IPS-18a (cell line): ENCODE measurements around the gene SLC17A6.

ENCODE experiments used
- H3K27ac ChIP-seq: one replicate; pipeline ENCODE4 v1.5.1; 2013; ENCODE audit warnings: low read length
- H3K27me3 ChIP-seq: one replicate; pipeline ENCODE4 v1.6.1; 2013; ENCODE audit warnings: mild to moderate bottlenecking, low read length; ENCODE audit not compliant: control insufficient read depth, insufficient read depth
- H3K36me3 ChIP-seq: one replicate; pipeline ENCODE4 v1.6.1; 2013; ENCODE audit warnings: low read depth, low read length; ENCODE audit not compliant: control insufficient read depth
- H3K4me1 ChIP-seq: one replicate; pipeline ENCODE4 v1.6.1; 2013; ENCODE audit warnings: low read depth, low read length; ENCODE audit not compliant: control insufficient read depth
- H3K4me3 ChIP-seq: one replicate; pipeline ENCODE4 v1.5.1; 2013; ENCODE audit warnings: low read length
- H3K9ac ChIP-seq: one replicate; pipeline ENCODE4 v1.6.1; 2013; ENCODE audit warnings: mild to moderate bottlenecking, low read length, moderate library complexity
- H3K9me3 ChIP-seq: one replicate; pipeline ENCODE4 v1.6.1; 2013; ENCODE audit warnings: low read depth, low read length; ENCODE audit not compliant: control insufficient read depth

The SLC17A6 gene

GRCh38 chr11:22337596-22338485 is at the start of gene SLC17A6:
Gene SLC17A6 (plus strand): TSS chr11:22338381. CDS start chr11:22338534, 153 bp downstream.
- H3K27ac ChIP-seq, result no peak within 1 kb of the TSS
- no peaks in the 10 kb centered on the region for H3K36me3 ChIP-seq
- peaks cover 36% of the 10 kb centered on the region for H3K4me1 ChIP-seq
- H3K27me3 ChIP-seq, result peaks cover 56% of the 10 kb centered on the region
- H3K4me3 ChIP-seq, result peak within 1 kb of the TSS; percentile 37
- H3K9ac ChIP-seq, result no peak within 1 kb of the TSS
- H3K9me3 ChIP-seq, result no peaks in the 10 kb centered on the region

- Histone ChIP-seq H3K36me3 (no peaks in the 10 kb centered on the region), H3K4me1 (no peaks in the 10 kb centered on the region), H3K27ac (no peak overlapping the region), H3K27me3 (no peaks in the 10 kb centered on the region), H3K9me3 (no peaks in the 10 kb centered on the region), H3K4me3 (no peak overlapping the region), H3K9ac (no peak overlapping the region)
Observed at GRCh38 chr11:22302368-22302767, 35.8 kb upstream of the SLC17A6 start.

- no peak overlapping the region for H3K4me3 ChIP-seq
- no peaks in the 10 kb centered on the region for H3K9me3 ChIP-seq
- H3K4me1 ChIP-seq, result no peaks in the 10 kb centered on the region
- H3K9ac ChIP-seq, result no peak overlapping the region
- H3K36me3 ChIP-seq, result no peaks in the 10 kb centered on the region
- no peaks in the 10 kb centered on the region for H3K27me3 ChIP-seq
- no peak overlapping the region for H3K27ac ChIP-seq
Observed at GRCh38 chr11:22304337-22304961, 33.7 kb upstream of the SLC17A6 start.

GRCh38 chr11:22317656-22318055 is 20.5 kb upstream of the SLC17A6 start:
- H3K4me3 ChIP-seq, result no peak overlapping the region
- H3K27ac ChIP-seq, result no peak overlapping the region
- no peaks in the 10 kb centered on the region for H3K36me3 ChIP-seq
- H3K27me3 ChIP-seq, result no peaks in the 10 kb centered on the region
- H3K4me1 ChIP-seq, result no peaks in the 10 kb centered on the region
- no peaks in the 10 kb centered on the region for H3K9me3 ChIP-seq
- H3K9ac ChIP-seq, result no peak overlapping the region

GRCh38 chr11:22331771-22332170 is 6.4 kb upstream of the SLC17A6 start:
- no peaks in the 10 kb centered on the region for H3K36me3 ChIP-seq
- no peaks in the 10 kb centered on the region for H3K27me3 ChIP-seq
- H3K4me3 ChIP-seq, result no peak overlapping the region
- no peak overlapping the region for H3K27ac ChIP-seq
- H3K9ac ChIP-seq, result no peak overlapping the region
- H3K4me1 ChIP-seq, result peaks cover 5% of the 10 kb centered on the region
- H3K9me3 ChIP-seq, result no peaks in the 10 kb centered on the region

GRCh38 chr11:22336587-22336986 is 1.6 kb upstream of the SLC17A6 start:
- Histone ChIP-seq H3K4me1 (peaks cover 30% of the 10 kb centered on the region), H3K36me3 (no peaks in the 10 kb centered on the region), H3K9ac (no peak overlapping the region)

GRCh38 chr11:22339611-22340010 is 1.4 kb downstream of the SLC17A6 start:
- no peak overlapping the region for H3K27ac ChIP-seq
- peak overlapping the region; percentile 40 for H3K4me3 ChIP-seq
- no peaks in the 10 kb centered on the region for H3K9me3 ChIP-seq
- no peaks in the 10 kb centered on the region for H3K36me3 ChIP-seq
- H3K9ac ChIP-seq, result no peak overlapping the region
- H3K27me3 ChIP-seq, result peaks cover 73% of the 10 kb centered on the region
- peaks cover 44% of the 10 kb centered on the region for H3K4me1 ChIP-seq

More at GRCh38 chr11:22336587-22336986, 1.6 kb upstream of the SLC17A6 start:
- peaks cover 43% of the 10 kb centered on the region for H3K27me3 ChIP-seq
- H3K27ac ChIP-seq, result no peak overlapping the region
- H3K9me3 ChIP-seq, result no peaks in the 10 kb centered on the region
- H3K4me3 ChIP-seq, result no peak overlapping the region

- peaks cover 45% of the 10 kb centered on the region for H3K4me1 ChIP-seq
- H3K27me3 ChIP-seq, result peaks cover 80% of the 10 kb centered on the region
- H3K27ac ChIP-seq, result no peak overlapping the region
- no peaks in the 10 kb centered on the region for H3K36me3 ChIP-seq
- no peak overlapping the region for H3K9ac ChIP-seq
- peak overlapping the region; percentile 40 for H3K4me3 ChIP-seq
- H3K9me3 ChIP-seq, result no peaks in the 10 kb centered on the region
Observed at GRCh38 chr11:22340235-22340634, 2.1 kb downstream of the SLC17A6 start.

GRCh38 chr11:22340701-22341587 is 2.8 kb downstream of the SLC17A6 start:
- H3K27ac ChIP-seq, result no peak overlapping the region
- peaks cover 42% of the 10 kb centered on the region for H3K4me1 ChIP-seq
- H3K9me3 ChIP-seq, result no peaks in the 10 kb centered on the region
- peak overlapping the region; percentile 40 for H3K9ac ChIP-seq
- H3K36me3 ChIP-seq, result no peaks in the 10 kb centered on the region
- peak overlapping the region; percentile 40 for H3K4me3 ChIP-seq
- peaks cover 81% of the 10 kb centered on the region for H3K27me3 ChIP-seq

GRCh38 chr11:22341588-22341931 is 3.4 kb downstream of the SLC17A6 start:
- H3K27me3 ChIP-seq, result peaks cover 81% of the 10 kb centered on the region

More at GRCh38 chr11:22341588-22341931, 3.4 kb downstream of the SLC17A6 start:
- no peaks in the 10 kb centered on the region for H3K36me3 ChIP-seq
- no peaks in the 10 kb centered on the region for H3K9me3 ChIP-seq
- peaks cover 48% of the 10 kb centered on the region for H3K4me1 ChIP-seq
- H3K9ac ChIP-seq, result no peak overlapping the region
- H3K4me3 ChIP-seq, result no peak overlapping the region
- H3K27ac ChIP-seq, result no peak overlapping the region
